GM19193 (cell line): Measurements from ENCODE around the gene TMEM161B.

Experiments
- POLR2A ChIP-seq: IDR thresholded peaks from 4 replicates; pipeline ENCODE4 v1.6.1; 2011; ENCODE audit not compliant: insufficient read depth, insufficient read length; ENCODE audit errors: extremely low read depth

TMEM161B gene

GRCh38 chr5:88230546-88231066, 38.0 kb downstream of the TMEM161B start:
- no peak for TF ChIP-seq POLR2A

- TF ChIP-seq POLR2A = no peak
Measured at GRCh38 chr5:88226881-88227450, 41.7 kb downstream of the TMEM161B start.

- TF ChIP-seq POLR2A = no peak
Measured at GRCh38 chr5:88214655-88215054, 54.0 kb downstream of the TMEM161B start.

GRCh38 chr5:88207575-88207974, 61.1 kb downstream of the TMEM161B start:
- no peak for TF ChIP-seq POLR2A

GRCh38 chr5:88203981-88204750, 64.5 kb downstream of the TMEM161B start:
- TF ChIP-seq POLR2A = no peak

- TF ChIP-seq POLR2A = no peak
Measured at GRCh38 chr5:88195636-88196035, 73.0 kb downstream of the TMEM161B start.

GRCh38 chr5:88193896-88194295, 74.7 kb downstream of the TMEM161B start:
- TF ChIP-seq POLR2A = no peak

- TF ChIP-seq POLR2A = no peak
Measured at GRCh38 chr5:88190106-88190834, 78.4 kb downstream of the TMEM161B start.

GRCh38 chr5:88188458-88189132, 80.0 kb downstream of the TMEM161B start:
- no peak for TF ChIP-seq POLR2A

GRCh38 chr5:88183255-88183654, 85.4 kb downstream of the TMEM161B start:
- no peak for TF ChIP-seq POLR2A

GRCh38 chr5:88172847-88173758, 95.5 kb downstream of the TMEM161B start:
- no peak for TF ChIP-seq POLR2A

- TF ChIP-seq POLR2A = no peak
Measured at GRCh38 chr5:88159591-88159990, 109.1 kb downstream of the TMEM161B start.

- TF ChIP-seq POLR2A = no peak
Measured at GRCh38 chr5:88158056-88158455, 110.6 kb downstream of the TMEM161B start.

GRCh38 chr5:88154891-88155290, 113.8 kb downstream of the TMEM161B start:
- no peak for TF ChIP-seq POLR2A
